DND-41 (cell line): ENCODE results near the gene HNF1B.

Experiments
- ATAC-seq: fragments of 200-7000 bp; cut with Tn5 transposase; 3 replicates; pipeline ENCODE4 v1.9.1; 2021; ENCODE audit warnings: low read depth; ENCODE audit not compliant: insufficient read depth
- DNase-seq: peaks from one replicate; pipeline ENCODE4 v3.0.0-alpha.2; 2020
- H2AFZ ChIP-seq: 2 replicates; pipeline ENCODE4 v1.6.0; 2012; ENCODE audit warnings: low read depth, low read length
- H3K27ac ChIP-seq: 2 replicates; pipeline ENCODE4 v1.5.1; 2012; ENCODE audit warnings: low read length, inconsistent platforms
- H3K27me3 ChIP-seq: fragments of 200-600 bp; sonication (generic); 2 replicates; pipeline ENCODE4 v1.6.0; 2012; ENCODE audit warnings: low read length, mild to moderate bottlenecking, inconsistent platforms; ENCODE audit not compliant: insufficient read depth, poor library complexity
- H3K36me3 ChIP-seq: 2 replicates; pipeline ENCODE4 v1.5.1; 2012; ENCODE audit warnings: low read length, inconsistent platforms; ENCODE audit not compliant: insufficient read depth
- H3K4me1 ChIP-seq: 2 replicates; pipeline ENCODE4 v1.5.1; 2012; ENCODE audit warnings: mild to moderate bottlenecking, low read length; ENCODE audit not compliant: insufficient read depth
- H3K4me2 ChIP-seq: 2 replicates; pipeline ENCODE4 v1.6.0; 2012; ENCODE audit warnings: mild to moderate bottlenecking, moderate library complexity, low read length, inconsistent platforms; ENCODE audit not compliant: insufficient read depth
- H3K4me3 ChIP-seq, 2 experiments: fragments of 200-600 bp in 1 of 2; shearing (Covaris generic) in 1 of 2; 2 replicates each; pipeline ENCODE4 v1.5.1; 2012 to 2016; ENCODE audit warnings: inconsistent platforms in 2 of 2, low read length in 2 of 2, mild to moderate bottlenecking in 2 of 2, low read depth in 1 of 2, moderate library complexity in 1 of 2
- H3K79me2 ChIP-seq: 2 replicates; pipeline ENCODE4 v1.6.0; 2012; ENCODE audit warnings: low read length, inconsistent platforms; ENCODE audit not compliant: insufficient read depth
- H3K9ac ChIP-seq: 2 replicates; pipeline ENCODE4 v1.6.0; 2012; ENCODE audit warnings: low read depth, mild to moderate bottlenecking, inconsistent platforms, low read length, moderate library complexity
- H3K9me3 ChIP-seq: 2 replicates; pipeline ENCODE4 v1.5.1; 2012; ENCODE audit warnings: low read length, moderate library complexity, mild to moderate bottlenecking, inconsistent platforms; ENCODE audit not compliant: insufficient read depth, severe bottlenecking
- H4K20me1 ChIP-seq: 2 replicates; pipeline ENCODE4 v1.6.0; 2012; ENCODE audit warnings: low read length; ENCODE audit not compliant: insufficient read depth
- EZH2 ChIP-seq: IDR thresholded peaks from 3 replicates; pipeline ENCODE4 v1.6.1; 2012; ENCODE audit warnings: borderline replicate concordance, low read depth, mild to moderate bottlenecking, moderate library complexity, low read length, inconsistent platforms; ENCODE audit not compliant: severe bottlenecking
- TF ChIP-seq, protein P1 (sequence below): IDR thresholded peaks from 2 replicates; pipeline ENCODE4 v1.5.1; 2012; ENCODE audit warnings: borderline replicate concordance, low read length, moderate library complexity, mild to moderate bottlenecking; ENCODE audit not compliant: poor library complexity, severe bottlenecking; ENCODE audit errors: extremely low read depth

Gene HNF1B

DNA sequence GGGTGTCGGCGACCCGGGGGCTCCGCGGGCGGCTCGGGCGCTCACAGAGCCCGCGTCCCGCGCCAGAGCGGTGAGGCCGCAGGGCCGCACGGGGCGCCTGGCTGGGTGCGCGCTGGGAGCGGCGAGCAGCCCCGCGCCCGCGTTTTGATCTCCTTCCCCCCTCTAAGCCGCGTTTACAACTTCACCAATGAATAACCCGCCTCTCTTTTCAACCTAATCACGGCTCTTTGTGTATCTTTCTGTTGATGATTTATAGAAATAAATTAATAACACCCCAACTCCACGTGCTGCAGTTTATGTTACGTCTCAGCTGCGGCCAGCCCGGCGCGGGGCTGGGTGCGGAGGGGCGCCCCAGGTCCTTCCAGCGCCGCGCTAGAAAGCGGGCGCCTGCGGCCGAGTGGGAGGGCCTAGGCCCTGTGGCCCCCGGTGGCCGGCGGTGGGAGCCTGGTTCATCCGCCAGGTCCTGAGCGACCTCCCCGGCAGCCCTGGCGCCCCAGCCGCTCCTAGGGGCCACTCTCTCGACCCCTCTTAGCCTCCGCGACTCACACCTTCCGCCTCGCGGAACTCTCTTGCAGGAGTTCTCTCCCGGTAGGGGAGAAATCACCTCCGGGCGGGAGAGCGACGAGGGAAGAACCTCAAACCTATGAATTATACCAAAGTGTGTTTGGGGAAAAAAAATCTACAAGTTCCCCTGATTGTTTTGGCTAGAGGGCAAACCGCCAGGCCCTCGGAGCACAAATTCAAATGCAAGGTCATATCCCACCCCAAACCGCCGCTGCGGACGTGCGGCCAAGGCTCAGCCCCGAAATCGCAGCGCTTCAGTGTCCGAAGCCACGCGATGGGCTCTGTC lies 1.9 kb downstream of the HNF1B start:
- Histone ChIP-seq H4K20me1 (no peaks in the 10 kb centered on the region), H3K4me1 (no peaks in the 10 kb centered on the region), H2AFZ (no peak overlapping the region), H3K4me3 (no peak overlapping the region), H3K79me2 (no peaks in the 10 kb centered on the region), H3K9ac (no peak overlapping the region), H3K9me3 (no peaks in the 10 kb centered on the region), H3K27ac (no peak overlapping the region), H3K36me3 (no peaks in the 10 kb centered on the region), H3K4me2 (no peak overlapping the region), H3K27me3 (peaks cover 17% of the 10 kb centered on the region)
- no peak for DNase-seq
- TF ChIP-seq, protein P1, sequence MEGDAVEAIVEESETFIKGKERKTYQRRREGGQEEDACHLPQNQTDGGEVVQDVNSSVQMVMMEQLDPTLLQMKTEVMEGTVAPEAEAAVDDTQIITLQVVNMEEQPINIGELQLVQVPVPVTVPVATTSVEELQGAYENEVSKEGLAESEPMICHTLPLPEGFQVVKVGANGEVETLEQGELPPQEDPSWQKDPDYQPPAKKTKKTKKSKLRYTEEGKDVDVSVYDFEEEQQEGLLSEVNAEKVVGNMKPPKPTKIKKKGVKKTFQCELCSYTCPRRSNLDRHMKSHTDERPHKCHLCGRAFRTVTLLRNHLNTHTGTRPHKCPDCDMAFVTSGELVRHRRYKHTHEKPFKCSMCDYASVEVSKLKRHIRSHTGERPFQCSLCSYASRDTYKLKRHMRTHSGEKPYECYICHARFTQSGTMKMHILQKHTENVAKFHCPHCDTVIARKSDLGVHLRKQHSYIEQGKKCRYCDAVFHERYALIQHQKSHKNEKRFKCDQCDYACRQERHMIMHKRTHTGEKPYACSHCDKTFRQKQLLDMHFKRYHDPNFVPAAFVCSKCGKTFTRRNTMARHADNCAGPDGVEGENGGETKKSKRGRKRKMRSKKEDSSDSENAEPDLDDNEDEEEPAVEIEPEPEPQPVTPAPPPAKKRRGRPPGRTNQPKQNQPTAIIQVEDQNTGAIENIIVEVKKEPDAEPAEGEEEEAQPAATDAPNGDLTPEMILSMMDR, result no peak
- no peak for TF ChIP-seq EZH2
- no peak for ATAC-seq

DNA sequence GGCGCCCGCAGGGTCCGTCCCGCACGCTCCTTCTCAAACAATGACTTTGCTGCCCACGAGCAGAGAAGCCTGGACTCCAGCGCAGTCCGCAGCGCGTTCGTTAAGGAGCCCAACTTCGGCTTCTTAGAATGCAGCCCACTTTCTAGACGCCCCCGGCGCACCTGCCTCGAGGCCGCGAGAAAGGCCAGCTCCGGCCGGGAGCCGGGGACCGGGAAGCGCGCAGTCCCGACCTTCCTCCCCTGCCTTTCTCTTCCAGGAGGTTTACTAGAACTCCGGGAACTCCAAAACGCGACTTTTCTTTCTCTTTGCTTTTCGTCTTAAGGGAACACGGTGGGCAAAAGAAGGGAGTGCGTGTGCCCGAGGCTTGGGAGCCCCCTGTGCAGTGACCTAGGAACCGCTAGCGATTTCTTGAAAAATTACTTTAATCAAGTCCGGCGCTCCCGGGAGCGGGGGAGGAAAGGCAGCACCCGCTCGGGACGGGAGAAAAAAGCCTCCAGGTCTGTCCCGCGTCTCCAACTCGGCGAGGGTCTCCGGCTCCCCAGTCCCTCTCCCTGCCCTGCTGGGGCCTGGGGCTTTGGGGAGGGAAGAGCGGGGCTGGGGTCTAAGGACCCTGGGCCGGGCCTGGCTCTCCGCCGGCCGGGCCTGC lies 2.6 kb downstream of the HNF1B start:
- H3K27ac ChIP-seq, result no peak overlapping the region
- H3K27me3 ChIP-seq, result peaks cover 17% of the 10 kb centered on the region
- ATAC-seq (no peak), DNase-seq (no peak)
- no peaks in the 10 kb centered on the region for H4K20me1 ChIP-seq
- no peak overlapping the region for H3K4me2 ChIP-seq
- no peaks in the 10 kb centered on the region for H3K4me1 ChIP-seq
- no peak overlapping the region for H2AFZ ChIP-seq
- H3K79me2 ChIP-seq, result no peaks in the 10 kb centered on the region
- H3K9me3 ChIP-seq, result no peaks in the 10 kb centered on the region
- TF ChIP-seq, protein P1, result no peak
- no peak for TF ChIP-seq EZH2
- no peak overlapping the region for H3K4me3 ChIP-seq
- no peaks in the 10 kb centered on the region for H3K36me3 ChIP-seq
- H3K9ac ChIP-seq, result no peak overlapping the region

DNA sequence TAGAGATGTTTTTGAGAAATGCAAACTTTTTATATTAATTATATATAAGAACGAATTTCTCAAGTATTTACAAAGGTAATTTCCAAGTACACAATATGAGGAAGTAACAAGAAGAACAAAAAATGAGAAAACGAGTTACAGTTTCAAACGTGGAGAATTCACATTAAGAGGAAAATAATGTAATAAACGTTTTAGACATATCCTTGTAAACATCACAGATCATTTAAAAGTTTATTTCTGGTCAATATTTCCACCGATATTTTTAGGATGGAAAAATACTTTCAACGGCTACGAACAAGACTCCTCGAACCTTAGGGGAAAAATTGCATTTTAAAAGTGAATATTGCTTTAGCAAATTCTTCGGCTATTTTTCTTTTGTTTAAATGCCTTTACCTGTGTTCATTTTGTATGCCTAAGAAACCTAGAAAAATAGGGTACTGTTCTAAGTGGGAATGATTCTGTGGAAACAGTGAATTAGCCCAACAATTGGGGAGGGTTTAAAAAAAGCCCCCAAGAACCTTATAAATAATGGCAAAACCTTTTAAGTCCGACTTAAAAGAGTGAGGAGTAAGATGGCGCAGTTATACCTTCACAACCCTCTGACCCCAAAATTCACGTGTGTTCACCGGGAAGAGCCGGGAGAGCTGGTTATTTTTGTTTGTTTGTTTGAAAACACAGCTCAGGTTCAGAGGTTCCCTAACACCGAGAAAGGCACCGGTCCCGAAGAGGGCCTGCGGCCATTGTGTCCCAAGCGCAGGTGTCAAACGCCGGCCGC lies 3.3 kb downstream of the HNF1B start:
- DNase-seq, result no peak
- no peak for ATAC-seq
- Histone ChIP-seq H4K20me1 (no peaks in the 10 kb centered on the region), H3K4me2 (no peak overlapping the region), H3K9ac (no peak overlapping the region), H3K9me3 (no peaks in the 10 kb centered on the region), H3K4me1 (no peaks in the 10 kb centered on the region), H2AFZ (no peak overlapping the region), H3K4me3 (no peak overlapping the region), H3K27ac (no peak overlapping the region), H3K79me2 (no peaks in the 10 kb centered on the region), H3K27me3 (peaks cover 14% of the 10 kb centered on the region), H3K36me3 (no peaks in the 10 kb centered on the region)
- no peak for TF ChIP-seq EZH2
- TF ChIP-seq, protein P1, result no peak
